ENCODE data around the gene SOHLH1.
"Not testable (repeated sequence)": the region's sequence is repeated elsewhere in the genome, so short reads cannot be mapped to it uniquely, and the experiment has no call there.

SOHLH1 gene

GRCh38 chr9:135676891-135677290 is 22.4 kb downstream of the SOHLH1 start:
- DNase-seq (ENCODE audit: low spot score in 2 of 2) = no peak
- no peak for ATAC-seq (replicated peaks; ENCODE audit: extremely low read depth, poor library complexity, severe bottlenecking)
- Mint-ChIP-seq H3K36me3 (ENCODE audit: insufficient read depth) (no peaks in the 10 kb centered on the region), H3K4me1 (no peaks in the 10 kb centered on the region), H3K9me3 (no peaks in the 10 kb centered on the region), H3K27ac (ENCODE audit: low read depth) (no peak overlapping the region), H3K4me3 (no peak overlapping the region), H3K27me3 (peaks cover 7% of the 10 kb centered on the region)

- Mint-ChIP-seq H3K4me1 (no peaks in the 10 kb centered on the region), H3K9me3 (no peaks in the 10 kb centered on the region), H3K27ac (ENCODE audit: low read depth) (no peak overlapping the region), H3K36me3 (ENCODE audit: insufficient read depth) (no peaks in the 10 kb centered on the region), H3K4me3 (no peak overlapping the region), H3K27me3 (peaks cover 9% of the 10 kb centered on the region)
- DNase-seq (ENCODE audit: low spot score in 2 of 2) = no peak
- ATAC-seq (replicated peaks; ENCODE audit: extremely low read depth, poor library complexity, severe bottlenecking) = no peak
These were observed 24.3 kb downstream of the SOHLH1 start for GRCh38 chr9:135674977-135675376.

GRCh38 chr9:135673941-135674340 is 25.3 kb downstream of the SOHLH1 start:
- Mint-ChIP-seq H3K4me1 (no peaks in the 10 kb centered on the region), H3K27ac (ENCODE audit: low read depth) (no peak overlapping the region)

GRCh38 chr9:135672786-135673185 is 26.5 kb downstream of the SOHLH1 start:
- not testable (repeated sequence) for ATAC-seq (replicated peaks; ENCODE audit: extremely low read depth, poor library complexity, severe bottlenecking); H3K4me1 Mint-ChIP-seq; H3K9me3 Mint-ChIP-seq; H3K27ac Mint-ChIP-seq (ENCODE audit: low read depth); DNase-seq (ENCODE audit: low spot score in 2 of 2); H3K4me3 Mint-ChIP-seq; H3K27me3 Mint-ChIP-seq; H3K36me3 Mint-ChIP-seq (ENCODE audit: insufficient read depth)

More at GRCh38 chr9:135673941-135674340, 25.3 kb downstream of the SOHLH1 start:
- ATAC-seq (replicated peaks; ENCODE audit: extremely low read depth, poor library complexity, severe bottlenecking) (no peak), DNase-seq (ENCODE audit: low spot score in 2 of 2) (no peak)
- no peaks in the 10 kb centered on the region for H3K36me3 Mint-ChIP-seq (ENCODE audit: insufficient read depth)
- H3K9me3 Mint-ChIP-seq = no peaks in the 10 kb centered on the region
- H3K27me3 Mint-ChIP-seq = peaks cover 9% of the 10 kb centered on the region
- H3K4me3 Mint-ChIP-seq = no peak overlapping the region

GRCh38 chr9:135671591-135672041 is 27.7 kb downstream of the SOHLH1 start:
- H3K9me3 Mint-ChIP-seq = no peaks in the 10 kb centered on the region
- no peak for DNase-seq (ENCODE audit: low spot score in 2 of 2)
- no peak for ATAC-seq (replicated peaks; ENCODE audit: extremely low read depth, poor library complexity, severe bottlenecking)

DNA sequence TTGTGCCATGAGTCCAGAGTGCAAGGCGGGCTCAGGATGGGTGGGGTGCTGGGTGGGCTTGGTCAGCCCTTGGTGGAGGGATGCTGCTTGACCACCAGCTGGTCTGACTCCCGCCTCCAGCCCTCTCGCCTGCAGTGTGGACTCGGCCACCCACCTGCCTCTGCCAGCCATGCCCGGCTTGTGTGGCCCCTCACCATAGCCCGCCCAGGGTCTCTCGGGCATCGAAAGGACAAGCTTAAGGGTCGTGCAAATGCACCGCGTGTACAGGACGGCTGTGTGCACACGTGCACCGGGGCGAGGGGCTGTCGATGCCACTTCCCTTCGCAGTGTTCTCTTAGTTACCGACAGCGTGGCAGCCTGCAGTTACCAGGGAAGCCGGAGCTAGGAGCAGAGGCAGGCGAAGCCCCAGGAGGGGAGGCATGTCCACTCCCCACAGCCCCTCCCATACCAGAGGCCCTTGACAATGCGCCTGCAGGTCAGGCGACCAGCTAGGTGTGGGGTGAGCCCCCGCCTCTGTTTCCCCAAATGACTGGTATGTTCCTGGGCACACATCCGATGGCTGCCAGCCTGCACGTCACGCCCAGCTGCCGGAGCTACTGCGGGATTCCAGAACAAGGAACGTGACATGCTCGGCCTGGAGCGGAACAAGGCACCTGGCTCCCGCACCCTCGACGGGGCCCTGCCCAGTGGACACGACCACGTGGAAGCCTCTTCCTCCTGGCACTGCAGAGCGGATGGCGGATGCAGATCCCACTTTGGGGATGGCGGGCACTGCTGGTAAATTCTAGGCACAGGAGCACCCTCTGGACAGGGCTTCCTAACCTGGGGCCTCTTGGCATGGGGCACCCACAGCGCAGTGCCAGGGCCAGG is 28.3 kb downstream of the SOHLH1 start:
- Mint-ChIP-seq H3K27ac (ENCODE audit: low read depth) (no peak overlapping the region), H3K4me1 (no peaks in the 10 kb centered on the region), H3K9me3 (no peaks in the 10 kb centered on the region), H3K27me3 (peaks cover 17% of the 10 kb centered on the region), H3K36me3 (ENCODE audit: insufficient read depth) (no peaks in the 10 kb centered on the region), H3K4me3 (no peak overlapping the region)
- DNase-seq (ENCODE audit: low spot score in 2 of 2) (no peak), ATAC-seq (replicated peaks; ENCODE audit: extremely low read depth, poor library complexity, severe bottlenecking) (no peak)

More at GRCh38 chr9:135671591-135672041, 27.7 kb downstream of the SOHLH1 start:
- Mint-ChIP-seq H3K27ac (ENCODE audit: low read depth) (no peak overlapping the region), H3K4me3 (no peak overlapping the region), H3K27me3 (peaks cover 10% of the 10 kb centered on the region), H3K4me1 (no peaks in the 10 kb centered on the region), H3K36me3 (ENCODE audit: insufficient read depth) (no peaks in the 10 kb centered on the region)

- Mint-ChIP-seq H3K4me1 (no peaks in the 10 kb centered on the region), H3K36me3 (ENCODE audit: insufficient read depth) (peaks cover 2% of the 10 kb centered on the region), H3K27ac (ENCODE audit: low read depth) (no peak overlapping the region), H3K27me3 (peaks cover 19% of the 10 kb centered on the region), H3K4me3 (no peak overlapping the region), H3K9me3 (no peaks in the 10 kb centered on the region)
- DNase-seq (ENCODE audit: low spot score in 2 of 2) = no peak
- ATAC-seq (replicated peaks; ENCODE audit: extremely low read depth, poor library complexity, severe bottlenecking) = no peak
These were observed 29.5 kb downstream of the SOHLH1 start for GRCh38 chr9:135669616-135670285.

GRCh38 chr9:135669018-135669417 is 30.3 kb downstream of the SOHLH1 start:
- H3K4me1 Mint-ChIP-seq; ATAC-seq (replicated peaks; ENCODE audit: extremely low read depth, poor library complexity, severe bottlenecking); H3K36me3 Mint-ChIP-seq (ENCODE audit: insufficient read depth); DNase-seq (ENCODE audit: low spot score in 2 of 2); H3K27ac Mint-ChIP-seq (ENCODE audit: low read depth); H3K4me3 Mint-ChIP-seq; H3K9me3 Mint-ChIP-seq: not testable (repeated sequence)
- peaks cover 19% of the 10 kb centered on the region for H3K27me3 Mint-ChIP-seq

GRCh38 chr9:135667463-135668001 is 31.7 kb downstream of the SOHLH1 start:
- H3K4me3 Mint-ChIP-seq = no peak overlapping the region

DNA sequence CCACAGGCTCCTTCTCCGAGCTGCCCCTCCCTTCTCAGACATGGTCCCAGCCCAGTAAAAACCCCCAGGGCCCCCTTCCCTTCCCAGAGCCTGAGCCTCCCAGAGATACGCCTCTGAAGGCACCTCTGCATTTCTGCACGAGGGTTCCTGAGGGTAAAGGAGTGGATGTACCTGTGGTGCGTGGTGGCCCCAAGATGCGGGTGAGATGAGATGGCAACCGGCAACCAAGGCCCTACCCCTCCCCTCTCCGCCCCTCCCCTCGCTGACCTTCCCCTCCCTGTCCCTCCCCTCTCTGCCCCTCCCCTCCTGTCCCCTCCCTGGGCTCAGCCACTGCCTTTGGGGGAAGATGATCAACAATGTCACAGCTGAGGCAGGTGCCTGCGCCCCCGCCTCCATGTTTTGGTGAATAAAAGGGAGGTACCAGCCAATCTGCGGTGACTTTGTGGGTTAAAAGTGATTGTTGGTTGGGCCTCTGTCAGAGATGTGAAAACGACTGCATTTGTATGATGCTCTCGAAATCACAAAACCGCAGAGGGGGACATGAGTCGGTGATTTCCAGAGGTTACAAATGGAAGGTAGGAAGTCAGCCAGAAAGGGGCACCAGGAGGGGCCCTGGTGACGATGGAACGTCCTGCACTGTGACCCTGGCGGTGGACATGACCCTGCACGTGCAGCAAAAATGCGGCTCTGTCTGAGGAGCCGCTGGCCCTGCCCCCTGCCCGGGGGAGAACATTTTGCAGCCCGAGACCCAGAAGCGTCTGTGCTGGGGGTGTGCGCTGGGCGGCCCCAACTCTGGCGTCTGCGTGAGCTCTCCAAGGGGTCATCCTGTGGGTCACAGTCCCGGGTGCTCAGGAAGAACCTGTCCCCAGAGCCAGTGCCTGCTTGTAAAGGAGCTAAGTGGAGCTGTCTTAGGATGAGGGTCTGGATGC is 32.5 kb downstream of the SOHLH1 start:
- no peak for ATAC-seq (replicated peaks; ENCODE audit: extremely low read depth, poor library complexity, severe bottlenecking)
- DNase-seq (ENCODE audit: low spot score in 2 of 2) = no peak
- no peaks in the 10 kb centered on the region for H3K4me1 Mint-ChIP-seq
- H3K27me3 Mint-ChIP-seq = peaks cover 11% of the 10 kb centered on the region
- peaks cover 2% of the 10 kb centered on the region for H3K36me3 Mint-ChIP-seq (ENCODE audit: insufficient read depth)
- no peak overlapping the region for H3K4me3 Mint-ChIP-seq
- no peak overlapping the region for H3K27ac Mint-ChIP-seq (ENCODE audit: low read depth)
- H3K9me3 Mint-ChIP-seq = no peaks in the 10 kb centered on the region

More at GRCh38 chr9:135667463-135668001, 31.7 kb downstream of the SOHLH1 start:
- no peaks in the 10 kb centered on the region for H3K4me1 Mint-ChIP-seq
- H3K27ac Mint-ChIP-seq (ENCODE audit: low read depth) = no peak overlapping the region
- ATAC-seq (replicated peaks; ENCODE audit: extremely low read depth, poor library complexity, severe bottlenecking) = no peak
- H3K27me3 Mint-ChIP-seq = peaks cover 19% of the 10 kb centered on the region
- H3K36me3 Mint-ChIP-seq (ENCODE audit: insufficient read depth) = peaks cover 2% of the 10 kb centered on the region
- DNase-seq (ENCODE audit: low spot score in 2 of 2) = no peak
- H3K9me3 Mint-ChIP-seq = no peaks in the 10 kb centered on the region

DNA sequence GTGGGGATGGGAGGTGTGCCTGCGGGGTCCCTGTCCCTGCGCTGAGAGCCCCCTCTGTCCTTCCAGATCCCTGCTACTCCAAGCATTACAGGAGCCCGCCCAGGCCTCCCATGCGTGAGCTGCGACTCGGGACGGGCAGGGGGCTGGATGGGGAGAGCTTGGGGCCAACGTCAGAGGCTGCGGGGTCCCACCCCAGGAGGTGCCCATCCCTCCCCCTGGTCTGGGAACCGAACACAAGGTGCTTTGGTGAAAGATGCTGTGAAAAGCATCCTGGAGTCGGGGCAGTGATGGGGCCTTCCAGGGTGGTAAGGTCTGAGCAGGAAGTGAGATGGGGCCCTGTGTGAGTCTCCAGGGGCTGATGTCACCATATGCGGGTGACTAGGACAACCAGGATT is 33.5 kb downstream of the SOHLH1 start:
- Mint-ChIP-seq H3K27me3 (peaks cover 10% of the 10 kb centered on the region), H3K4me1 (no peaks in the 10 kb centered on the region), H3K27ac (ENCODE audit: low read depth) (no peak overlapping the region), H3K36me3 (ENCODE audit: insufficient read depth) (peaks cover 2% of the 10 kb centered on the region), H3K9me3 (no peaks in the 10 kb centered on the region), H3K4me3 (no peak overlapping the region)
- DNase-seq (ENCODE audit: low spot score in 2 of 2) = no peak
- ATAC-seq (replicated peaks; ENCODE audit: extremely low read depth, poor library complexity, severe bottlenecking) = no peak
